Skeletal muscle tissue (tissue), 4 donors: ENCODE results near the gene MOB2. TPM values are rescaled to one million over a fixed set of nuclear protein-coding genes. Genes with fewer than 3 reads are reported as not detected.

ENCODE experiments used
- H3K27ac ChIP-seq: one replicate; pipeline ENCODE4 v1.7.0; 2013; ENCODE audit warnings: mild to moderate bottlenecking, low read depth, low read length, inconsistent platforms
- H3K27me3 ChIP-seq, 3 donors: one replicate each; pipeline ENCODE4 v1.7.0; 2013; ENCODE audit warnings: low read length in 3 of 3; ENCODE audit not compliant: control insufficient read depth in 3 of 3, insufficient read depth in 3 of 3
- H3K36me3 ChIP-seq, 3 donors: one replicate each; pipeline ENCODE4 v1.7.0; 2013; ENCODE audit warnings: low read length in 3 of 3; ENCODE audit not compliant: control insufficient read depth in 3 of 3, insufficient read depth in 3 of 3
- H3K4me1 ChIP-seq, 3 donors: one replicate each; pipeline ENCODE4 v1.7.0; 2013; ENCODE audit warnings: low read length in 3 of 3, mild to moderate bottlenecking in 3 of 3; ENCODE audit not compliant: control insufficient read depth in 3 of 3, insufficient read depth in 3 of 3
- H3K4me3 ChIP-seq, 3 donors: one replicate each; pipeline ENCODE4 v1.7.0; 2013; ENCODE audit warnings: low read length in 3 of 3
- H3K9ac ChIP-seq, 3 donors: one replicate each; pipeline ENCODE4 v1.7.0; 2013; ENCODE audit warnings: low read length in 3 of 3, mild to moderate bottlenecking in 3 of 3, moderate library complexity in 2 of 3, low read depth in 1 of 3
- H3K9me3 ChIP-seq, 3 donors: one replicate each; pipeline ENCODE4 v1.7.0; 2013; ENCODE audit warnings: low read length in 3 of 3; ENCODE audit not compliant: control insufficient read depth in 3 of 3
- total RNA-seq: library from RNA; depleted of rRNA; stranded (reverse); fragments of >200 nt; gene quantifications from one replicate; pipeline ENCODE4 v1.2.3, GENCODE V29; 2014
- donor health status: Osteomylitis.

Gene MOB2
- total RNA-seq, 1 donor from 2014 or later, result 18.3 TPM

GRCh38 chr11:1459764-1460395, 26.7 kb downstream of the MOB2 start:
- H3K27ac ChIP-seq, result no peak overlapping the region
- no peaks in the 10 kb centered on the region for H3K27me3 ChIP-seq
- no peak overlapping the region for H3K9ac ChIP-seq
- H3K4me1 ChIP-seq, result peaks cover 0 to 4% (median 0%) of the 10 kb centered on the region in 3 donors
- peaks cover 0 to 3% (median 0%) of the 10 kb centered on the region in 3 donors for H3K36me3 ChIP-seq
- no peak overlapping the region for H3K4me3 ChIP-seq
- no peaks in the 10 kb centered on the region for H3K9me3 ChIP-seq

- H3K27me3 ChIP-seq, result no peaks in the 10 kb centered on the region
- no peaks in the 10 kb centered on the region for H3K9me3 ChIP-seq
- H3K4me3 ChIP-seq, result no peak overlapping the region
- peaks cover 0 to 4% (median 0%) of the 10 kb centered on the region in 3 donors for H3K4me1 ChIP-seq
- no peak overlapping the region for H3K27ac ChIP-seq
- no peaks in the 10 kb centered on the region for H3K36me3 ChIP-seq
- no peak overlapping the region for H3K9ac ChIP-seq
Observed at GRCh38 chr11:1459219-1459575, 27.4 kb downstream of the MOB2 start.

DNA sequence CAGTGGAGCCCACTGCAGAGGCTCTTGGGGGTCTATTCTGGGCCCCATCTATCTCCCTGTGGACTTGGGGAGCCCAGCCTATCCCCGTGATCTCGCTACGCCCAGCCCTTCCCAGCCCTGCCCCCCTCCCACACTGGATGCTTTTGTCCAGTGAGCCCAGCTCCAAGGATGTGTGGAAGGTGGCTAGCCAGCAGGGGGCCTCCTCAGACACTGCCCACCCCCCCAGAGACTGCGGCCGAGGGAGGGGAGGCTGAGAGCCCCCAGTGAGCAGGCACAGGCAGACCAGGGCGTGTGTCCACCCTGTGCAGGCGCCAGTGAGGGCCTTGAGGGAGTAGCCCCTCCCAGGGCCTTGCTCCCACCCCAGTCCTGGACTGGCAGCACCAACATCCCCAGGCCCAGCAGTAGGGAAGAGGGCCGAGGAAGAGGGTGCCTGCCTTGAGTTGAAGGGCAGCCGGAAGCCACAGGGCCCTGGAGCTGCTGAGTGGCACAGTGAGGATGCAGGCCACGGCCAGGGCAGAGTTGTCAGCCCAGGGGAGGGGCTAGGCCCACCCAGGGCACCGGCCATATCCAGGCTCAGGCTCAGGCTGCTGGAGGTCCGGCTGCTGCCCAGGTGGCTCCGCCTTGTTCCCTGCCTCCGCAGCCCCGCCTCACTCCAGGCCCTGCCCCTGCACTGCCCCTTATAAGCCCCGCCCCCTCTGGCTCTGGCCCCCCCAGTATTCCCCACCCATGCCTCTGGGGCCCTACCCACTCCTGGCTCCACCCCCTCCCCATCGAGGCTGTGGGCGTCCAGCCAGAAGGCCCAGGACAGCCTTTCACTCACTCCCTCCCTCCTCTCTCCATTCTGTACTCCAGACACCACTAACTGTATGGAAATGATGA, 28.0 kb downstream of the MOB2 start:
- Histone ChIP-seq H3K9ac (no peak overlapping the region), H3K27ac (no peak overlapping the region), H3K36me3 (no peaks in the 10 kb centered on the region), H3K4me3 (no peak overlapping the region), H3K4me1 (peaks cover 0 to 4% (median 0%) of the 10 kb centered on the region in 3 donors), H3K9me3 (no peaks in the 10 kb centered on the region), H3K27me3 (peaks cover 0 to under 1% (median 0%) of the 10 kb centered on the region in 3 donors)

DNA sequence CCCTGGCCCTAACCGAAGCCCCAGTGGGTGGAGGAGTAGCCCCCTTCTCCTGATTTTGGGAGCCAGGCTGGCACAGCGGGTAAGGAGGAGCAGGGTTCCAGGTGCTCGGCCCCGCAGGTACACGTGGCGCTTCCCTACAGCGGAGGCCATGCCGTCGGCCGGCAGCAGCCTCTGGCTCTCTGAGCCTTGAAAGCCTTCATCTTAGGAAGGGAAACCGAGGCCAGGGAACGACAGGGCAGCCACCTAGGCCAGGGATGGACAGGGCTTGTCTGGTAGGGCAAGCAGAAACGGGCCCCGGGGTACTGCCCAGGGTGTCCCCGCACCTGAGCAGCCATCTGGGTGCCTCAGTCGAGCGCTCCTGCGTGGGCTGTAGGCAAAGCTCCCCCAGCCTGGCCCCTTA, 28.7 kb downstream of the MOB2 start:
- peaks cover 0 to 4% (median 0%) of the 10 kb centered on the region in 3 donors for H3K4me1 ChIP-seq
- no peak overlapping the region for H3K9ac ChIP-seq
- H3K4me3 ChIP-seq, result no peak overlapping the region
- no peaks in the 10 kb centered on the region for H3K9me3 ChIP-seq
- H3K27ac ChIP-seq, result no peak overlapping the region
- H3K27me3 ChIP-seq, result peaks cover 0 to 4% (median 1%) of the 10 kb centered on the region in 3 donors
- H3K36me3 ChIP-seq, result no peaks in the 10 kb centered on the region

GRCh38 chr11:1457326-1457680, 29.3 kb downstream of the MOB2 start:
- Histone ChIP-seq H3K36me3 (no peaks in the 10 kb centered on the region), H3K27me3 (peaks cover 0 to 8% (median 7%) of the 10 kb centered on the region in 3 donors), H3K9ac (no peak overlapping the region), H3K27ac (no peak overlapping the region), H3K4me3 (no peak overlapping the region), H3K9me3 (no peaks in the 10 kb centered on the region), H3K4me1 (peaks cover 0 to 4% (median 0%) of the 10 kb centered on the region in 3 donors)

- H3K27ac ChIP-seq, result no peak overlapping the region
- no peak overlapping the region for H3K4me3 ChIP-seq
- H3K36me3 ChIP-seq, result no peaks in the 10 kb centered on the region
- H3K9me3 ChIP-seq, result no peaks in the 10 kb centered on the region
- H3K4me1 ChIP-seq, result peaks cover 0 to 4% (median 0%) of the 10 kb centered on the region in 3 donors
- H3K27me3 ChIP-seq, result peaks cover 0 to 12% (median 11%) of the 10 kb centered on the region in 3 donors
- H3K9ac ChIP-seq, result no peak overlapping the region
Observed at GRCh38 chr11:1456596-1457325, 29.8 kb downstream of the MOB2 start.

GRCh38 chr11:1456176-1456575, 30.4 kb downstream of the MOB2 start:
- Histone ChIP-seq H3K27ac (no peak overlapping the region), H3K27me3 (peaks cover 4 to 18% (median 16%) of the 10 kb centered on the region in 3 donors), H3K4me3 (no peak overlapping the region), H3K9ac (no peak overlapping the region), H3K36me3 (no peaks in the 10 kb centered on the region), H3K4me1 (peaks cover 0 to 4% (median 0%) of the 10 kb centered on the region in 3 donors), H3K9me3 (no peaks in the 10 kb centered on the region)

GRCh38 chr11:1455763-1456060, 30.9 kb downstream of the MOB2 start:
- Histone ChIP-seq H3K9me3 (no peaks in the 10 kb centered on the region), H3K36me3 (no peaks in the 10 kb centered on the region), H3K9ac (no peak overlapping the region), H3K27ac (no peak overlapping the region), H3K4me3 (no peak overlapping the region), H3K27me3 (peaks cover 6 to 23% (median 21%) of the 10 kb centered on the region in 3 donors), H3K4me1 (peaks cover 0 to 4% (median 0%) of the 10 kb centered on the region in 3 donors)

DNA sequence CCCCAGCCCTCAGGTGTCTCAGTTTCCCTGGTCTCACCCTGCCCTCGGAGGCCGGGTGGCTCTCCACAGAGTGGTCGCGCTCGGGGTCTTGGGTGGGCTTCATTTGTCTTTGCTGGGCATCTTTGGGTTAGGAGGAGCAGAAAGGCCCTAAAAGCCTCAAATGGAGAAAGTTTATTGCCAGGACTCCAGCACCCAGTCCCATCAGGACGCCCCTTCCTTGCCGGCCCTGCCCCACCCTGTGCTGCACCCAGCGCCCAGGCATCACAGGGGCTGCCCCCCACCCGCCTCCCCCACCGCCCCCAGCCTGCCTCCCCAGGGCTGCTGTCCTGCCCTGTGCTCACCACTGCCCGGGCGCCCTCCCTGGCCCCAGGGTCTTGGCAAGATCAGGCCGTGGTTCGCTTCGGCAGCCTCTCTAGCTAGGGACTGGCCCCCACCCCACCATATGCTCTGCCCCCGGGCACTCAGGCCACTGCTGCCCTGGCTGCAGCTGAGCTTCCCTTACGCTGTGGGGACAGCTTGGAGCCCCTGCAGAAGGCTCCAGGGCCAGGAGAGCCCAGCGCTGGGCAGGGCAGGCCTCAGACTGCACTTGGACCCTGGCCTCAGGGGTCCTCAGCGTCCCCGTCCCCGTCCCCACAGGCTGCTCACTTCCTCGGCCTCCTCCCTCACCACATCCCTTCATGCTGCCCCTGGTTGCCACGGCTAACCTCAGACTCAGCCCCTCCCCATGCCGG, 31.4 kb downstream of the MOB2 start:
- Histone ChIP-seq H3K4me1 (peaks cover 0 to 4% (median 0%) of the 10 kb centered on the region in 3 donors), H3K36me3 (no peaks in the 10 kb centered on the region), H3K4me3 (no peak overlapping the region), H3K9me3 (no peaks in the 10 kb centered on the region), H3K9ac (no peak overlapping the region), H3K27me3 (peaks cover 6 to 25% (median 23%) of the 10 kb centered on the region in 3 donors), H3K27ac (no peak overlapping the region)
